Epithelial cell of prostate (primary cell): ENCODE measurements around the gene ABCA6.

Source experiments
- DNase-seq: peaks from one replicate; pipeline ENCODE4 v3.0.0-alpha.2; 2011; ENCODE audit warnings: low read depth, low spot score
- H3K27ac ChIP-seq: fragments of 450-650 bp; 2 replicates; pipeline ENCODE4 v1.5.1; 2017; ENCODE audit warnings: mild to moderate bottlenecking

ABCA6 gene

GRCh38 chr17:69144331-69145255 lies 2.9 kb upstream of the ABCA6 start:
- H3K27ac ChIP-seq = no peak overlapping the region
- no peak for DNase-seq

- no peak for DNase-seq
- H3K27ac ChIP-seq = no peak overlapping the region
Observed at GRCh38 chr17:69143683-69144231, 2.1 kb upstream of the ABCA6 start.

- DNase-seq = no peak
- no peak overlapping the region for H3K27ac ChIP-seq
Observed at GRCh38 chr17:69143151-69143550, 1.5 kb upstream of the ABCA6 start.

GRCh38 chr17:69142175-69142802 lies 594 bp upstream of the ABCA6 start:
- no peak for DNase-seq
- H3K27ac ChIP-seq = no peak overlapping the region

GRCh38 chr17:69134112-69134511 lies 7.6 kb downstream of the ABCA6 start:
- DNase-seq = no peak
- H3K27ac ChIP-seq = no peak overlapping the region

GRCh38 chr17:69130627-69131296 lies 10.9 kb downstream of the ABCA6 start:
- H3K27ac ChIP-seq = no peak overlapping the region
- DNase-seq = no peak

- no peak overlapping the region for H3K27ac ChIP-seq
- DNase-seq = no peak
Observed at GRCh38 chr17:69123626-69124025, 18.1 kb downstream of the ABCA6 start.

GRCh38 chr17:69122065-69122464 lies 19.6 kb downstream of the ABCA6 start:
- H3K27ac ChIP-seq = no peak overlapping the region
- no peak for DNase-seq

GRCh38 chr17:69117855-69118784 lies 23.6 kb downstream of the ABCA6 start:
- DNase-seq = no peak
- no peak overlapping the region for H3K27ac ChIP-seq

GRCh38 chr17:69111794-69112193 lies 29.9 kb downstream of the ABCA6 start:
- no peak overlapping the region for H3K27ac ChIP-seq
- no peak for DNase-seq

GRCh38 chr17:69105907-69106730 lies 35.6 kb downstream of the ABCA6 start:
- no peak overlapping the region for H3K27ac ChIP-seq
- no peak for DNase-seq

GRCh38 chr17:69103557-69104233 lies 38.0 kb downstream of the ABCA6 start:
- H3K27ac ChIP-seq = no peak overlapping the region

GRCh38 chr17:69098625-69099024 lies 43.1 kb downstream of the ABCA6 start:
- DNase-seq = no peak

More at GRCh38 chr17:69103557-69104233, 38.0 kb downstream of the ABCA6 start:
- no peak for DNase-seq

GRCh38 chr17:69096541-69096940 lies 45.2 kb downstream of the ABCA6 start:
- no peak for DNase-seq
- no peak overlapping the region for H3K27ac ChIP-seq

More at GRCh38 chr17:69098625-69099024, 43.1 kb downstream of the ABCA6 start:
- no peak overlapping the region for H3K27ac ChIP-seq

GRCh38 chr17:69093995-69094394 lies 47.7 kb downstream of the ABCA6 start:
- H3K27ac ChIP-seq = no peak overlapping the region
- no peak for DNase-seq

- no peak overlapping the region for H3K27ac ChIP-seq
- DNase-seq = no peak
Observed at GRCh38 chr17:69093279-69093789, 48.4 kb downstream of the ABCA6 start.

- no peak overlapping the region for H3K27ac ChIP-seq
- DNase-seq = no peak
Observed at GRCh38 chr17:69090365-69090764, 51.3 kb downstream of the ABCA6 start.

- H3K27ac ChIP-seq = no peak overlapping the region
- DNase-seq = no peak
Observed at GRCh38 chr17:69088643-69089200, 53.0 kb downstream of the ABCA6 start.
